NCI-H2029 (cell line): ENCODE results near the gene PLB1.

Source experiments
- DNase-seq: peaks from one replicate; lab custom pipeline; 2025; lab: John Stamatoyannopoulos, UW

Gene PLB1

GRCh38 chr2:28591711-28592335 is 96.0 kb downstream of the PLB1 start:
- DNase-seq: no peak

- no peak for DNase-seq
Measured at GRCh38 chr2:28592481-28592880, 96.6 kb downstream of the PLB1 start.

- DNase-seq: no peak
Measured at GRCh38 chr2:28593160-28593755, 97.4 kb downstream of the PLB1 start.

- DNase-seq: no peak
Measured at GRCh38 chr2:28594000-28594331, 98.1 kb downstream of the PLB1 start.

- DNase-seq: peak; percentile 68
Measured at GRCh38 chr2:28594332-28595108, 98.7 kb downstream of the PLB1 start.

- no peak for DNase-seq
Measured at GRCh38 chr2:28595323-28595722, 99.5 kb downstream of the PLB1 start.

- no peak for DNase-seq
Measured at GRCh38 chr2:28598484-28598883, 102.6 kb downstream of the PLB1 start.

- DNase-seq: no peak
Measured at GRCh38 chr2:28600181-28600580, 104.3 kb downstream of the PLB1 start.

- no peak for DNase-seq
Measured at GRCh38 chr2:28601616-28602015, 105.8 kb downstream of the PLB1 start.

GRCh38 chr2:28602136-28602660 is 106.3 kb downstream of the PLB1 start:
- DNase-seq: no peak

- DNase-seq: no peak
Measured at GRCh38 chr2:28602751-28603639, 107.1 kb downstream of the PLB1 start.

- DNase-seq: no peak
Measured at GRCh38 chr2:28603821-28604220, 108.0 kb downstream of the PLB1 start.

- DNase-seq: no peak
Measured at GRCh38 chr2:28604284-28604843, 108.5 kb downstream of the PLB1 start.

- no peak for DNase-seq
Measured at GRCh38 chr2:28606986-28607441, 111.2 kb downstream of the PLB1 start.

GRCh38 chr2:28607730-28608499 is 112.1 kb downstream of the PLB1 start:
- no peak for DNase-seq

- no peak for DNase-seq
Measured at GRCh38 chr2:28608500-28609424, 112.9 kb downstream of the PLB1 start.

- no peak for DNase-seq
Measured at GRCh38 chr2:28610583-28611201, 114.8 kb downstream of the PLB1 start.

GRCh38 chr2:28612131-28612812 is 116.4 kb downstream of the PLB1 start:
- DNase-seq: no peak

- DNase-seq: no peak
Measured at GRCh38 chr2:28613186-28613585, 117.3 kb downstream of the PLB1 start.
